ENCODE measurements around the gene UBALD2.
"Not testable (repeated sequence)": the region's sequence is repeated elsewhere in the genome, so short reads cannot be mapped to it uniquely, and the experiment has no call there.

Gene UBALD2

GRCh38 chr17:76243826-76244679, 21.1 kb upstream of the UBALD2 start:
- DNase-seq: no peak

GRCh38 chr17:76244721-76245120, 20.4 kb upstream of the UBALD2 start:
- not testable (repeated sequence) for DNase-seq

GRCh38 chr17:76246080-76247066, 18.8 kb upstream of the UBALD2 start:
- DNase-seq: no peak

GRCh38 chr17:76247304-76247703, 17.8 kb upstream of the UBALD2 start:
- no peak for DNase-seq

- no peak for DNase-seq
Measured at GRCh38 chr17:76248013-76248782, 16.9 kb upstream of the UBALD2 start.

- DNase-seq: no peak
Measured at GRCh38 chr17:76250141-76250540, 15.0 kb upstream of the UBALD2 start.

- no peak for DNase-seq
Measured at GRCh38 chr17:76251478-76252039, 13.6 kb upstream of the UBALD2 start.

- peak; percentile 55 for DNase-seq
Measured at GRCh38 chr17:76252040-76252954, 12.9 kb upstream of the UBALD2 start.

- peak; percentile 25 for DNase-seq
Measured at GRCh38 chr17:76252967-76253766, 12.0 kb upstream of the UBALD2 start.

- DNase-seq: peak; percentile 21
Measured at GRCh38 chr17:76253841-76254240, 11.3 kb upstream of the UBALD2 start.

GRCh38 chr17:76254275-76254674, 10.9 kb upstream of the UBALD2 start:
- no peak for DNase-seq

GRCh38 chr17:76255801-76256429, 9.2 kb upstream of the UBALD2 start:
- no peak for DNase-seq

GRCh38 chr17:76256430-76257050, 8.6 kb upstream of the UBALD2 start:
- not testable (repeated sequence) for DNase-seq

- peak; percentile 18 for DNase-seq
Measured at GRCh38 chr17:76260220-76260619, 4.9 kb upstream of the UBALD2 start.

GRCh38 chr17:76260669-76261068, 4.5 kb upstream of the UBALD2 start:
- DNase-seq: no peak

- DNase-seq: peak; percentile 18
Measured at GRCh38 chr17:76261421-76262215, 3.5 kb upstream of the UBALD2 start.

- DNase-seq: peak; percentile 55
Measured at GRCh38 chr17:76262732-76263344, 2.3 kb upstream of the UBALD2 start.

GRCh38 chr17:76263896-76264295, 1.3 kb upstream of the UBALD2 start:
- no peak for DNase-seq

All from right kidney (tissue), 1 donor.